Stimulated activated CD8-positive, alpha-beta memory T cell treated with anti-CD3 and anti-CD28 coated beads, Interleukin-15, amount 100 ng/mL, for 24 hours (primary cell): Measurements from ENCODE around the gene DDX42.

Experiments
- DNase-seq: peaks from one replicate; pipeline ENCODE4 v3.0.0-alpha.2; 2020; ENCODE audit warnings: low read depth

The DDX42 gene

DNA sequence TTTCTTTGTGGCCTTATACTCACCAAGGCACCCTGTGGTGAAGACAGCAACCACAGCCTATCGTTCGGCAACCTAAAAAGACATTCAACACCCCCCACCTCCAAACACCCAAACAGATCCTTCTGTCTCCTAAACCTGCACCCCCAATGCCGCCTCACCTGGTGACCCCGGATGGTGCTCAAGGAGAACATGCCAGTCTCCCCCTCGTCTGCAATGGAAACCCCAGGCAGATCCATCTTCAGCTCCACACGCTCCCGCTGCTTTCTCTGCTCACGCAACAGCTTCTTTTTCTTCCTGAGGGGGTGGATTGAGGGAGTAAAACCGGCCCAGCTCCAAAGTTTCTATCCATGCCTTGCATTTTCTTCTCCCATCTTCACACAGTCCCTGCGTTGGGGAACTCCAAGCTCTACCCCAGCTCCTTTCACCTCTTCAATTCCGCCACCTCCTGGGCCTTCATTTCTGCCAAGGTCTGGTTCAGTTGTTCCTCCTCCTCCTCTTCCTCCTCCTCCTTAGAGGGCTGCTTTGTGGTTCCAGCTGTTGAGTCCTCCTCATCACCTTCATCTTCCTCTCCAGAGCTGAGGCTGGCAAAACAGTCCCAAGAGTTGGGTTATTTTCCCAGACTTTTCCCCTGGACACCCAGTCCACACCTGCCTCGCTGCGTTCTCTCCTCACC, 49.8 kb downstream of the DDX42 start:
- no peak for DNase-seq

DNA sequence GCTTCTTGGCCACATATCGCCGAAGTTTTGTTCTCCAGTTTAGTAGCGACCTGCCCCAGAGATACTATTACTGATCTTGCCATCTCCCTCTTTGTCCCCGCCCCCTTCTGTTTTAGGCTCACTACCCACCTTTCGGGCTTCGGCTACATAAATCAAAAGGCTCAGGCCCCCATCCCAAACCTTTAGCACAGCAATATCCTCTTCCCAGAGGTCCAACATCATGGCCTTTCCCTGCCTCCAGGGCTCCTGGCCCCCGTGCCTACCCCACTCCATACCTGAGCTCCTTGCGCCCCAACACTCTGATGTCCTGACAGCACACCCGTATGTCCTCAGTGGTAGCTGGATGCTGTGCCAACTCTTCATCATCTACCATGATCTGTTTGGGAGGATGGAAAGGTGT, 50.4 kb downstream of the DDX42 start:
- no peak for DNase-seq

DNA sequence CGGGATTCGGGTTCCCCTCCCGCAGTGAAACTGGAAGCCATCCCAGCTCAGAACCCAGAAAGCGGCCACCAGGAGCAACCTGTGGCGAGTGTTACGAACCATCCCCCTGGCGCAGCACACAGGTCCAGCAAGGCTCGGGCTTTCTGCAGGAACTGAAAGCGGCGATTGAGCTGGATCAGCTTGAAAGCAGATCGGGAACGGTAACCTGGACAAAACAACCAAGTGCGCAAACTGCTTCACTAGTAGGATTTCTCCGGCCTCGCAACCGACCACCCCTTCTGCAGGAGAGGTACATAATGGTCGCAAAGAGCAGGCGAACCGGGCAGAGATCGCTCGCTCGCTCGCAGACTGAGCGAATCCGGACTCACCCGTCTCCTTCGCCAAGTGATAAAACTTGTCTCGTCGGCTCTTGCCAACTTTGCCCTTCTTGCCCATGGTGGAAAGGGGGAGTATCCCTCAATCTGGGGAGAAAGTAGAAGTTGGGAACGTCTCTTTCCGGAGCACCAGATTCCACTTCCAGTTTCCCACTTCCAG, 52.6 kb downstream of the DDX42 start:
- no peak for DNase-seq

- peak; percentile 81 for DNase-seq
Measured at GRCh38 chr17:63827002-63827800, 53.2 kb downstream of the DDX42 start, which contains the start of the genes FTSJ3 and PSMC5. FTSJ3 (minus strand) TSS chr17:63827663; CDS start chr17:63826902, 761 bp downstream. PSMC5 (plus strand) TSS chr17:63827431; CDS start chr17:63827491, 60 bp downstream.

GRCh38 chr17:63827801-63828221, 53.8 kb downstream of the DDX42 start:
- DNase-seq: no peak

DNA sequence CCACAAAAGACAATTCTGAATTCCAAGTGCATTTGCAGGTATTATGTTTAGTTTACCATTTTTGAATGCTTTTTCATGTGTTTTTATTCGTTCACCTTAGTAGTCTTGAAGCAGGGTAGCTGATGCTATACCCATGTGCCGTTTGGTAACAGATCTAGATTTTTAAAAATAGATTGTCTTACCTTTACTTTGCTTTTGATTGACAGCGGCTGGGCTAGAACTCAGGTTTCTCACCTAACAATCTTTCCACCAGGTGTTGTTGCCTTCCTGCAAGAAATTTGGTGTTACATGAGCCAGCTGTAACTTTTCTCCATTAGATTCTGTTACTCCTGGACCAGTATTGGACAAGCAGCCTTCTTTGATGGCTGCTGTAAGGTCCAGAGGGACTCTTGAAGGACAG, 55.0 kb downstream of the DDX42 start:
- DNase-seq: no peak

DNA sequence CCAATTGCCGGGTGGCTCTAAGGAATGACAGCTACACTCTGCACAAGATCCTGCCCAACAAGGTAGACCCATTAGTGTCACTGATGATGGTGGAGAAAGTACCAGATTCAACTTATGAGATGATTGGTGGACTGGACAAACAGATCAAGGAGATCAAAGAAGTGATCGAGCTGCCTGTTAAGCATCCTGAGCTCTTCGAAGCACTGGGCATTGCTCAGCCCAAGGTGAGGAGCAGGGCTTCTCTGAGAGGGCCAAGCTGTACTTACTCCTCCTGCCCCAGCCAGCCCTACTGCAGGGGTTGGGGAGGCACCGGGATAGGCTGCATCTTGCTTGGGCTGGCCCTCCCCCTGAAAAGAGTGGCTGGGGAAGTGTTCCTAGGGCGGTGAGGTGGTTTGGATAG, 56.3 kb downstream of the DDX42 start:
- no peak for DNase-seq

DNA sequence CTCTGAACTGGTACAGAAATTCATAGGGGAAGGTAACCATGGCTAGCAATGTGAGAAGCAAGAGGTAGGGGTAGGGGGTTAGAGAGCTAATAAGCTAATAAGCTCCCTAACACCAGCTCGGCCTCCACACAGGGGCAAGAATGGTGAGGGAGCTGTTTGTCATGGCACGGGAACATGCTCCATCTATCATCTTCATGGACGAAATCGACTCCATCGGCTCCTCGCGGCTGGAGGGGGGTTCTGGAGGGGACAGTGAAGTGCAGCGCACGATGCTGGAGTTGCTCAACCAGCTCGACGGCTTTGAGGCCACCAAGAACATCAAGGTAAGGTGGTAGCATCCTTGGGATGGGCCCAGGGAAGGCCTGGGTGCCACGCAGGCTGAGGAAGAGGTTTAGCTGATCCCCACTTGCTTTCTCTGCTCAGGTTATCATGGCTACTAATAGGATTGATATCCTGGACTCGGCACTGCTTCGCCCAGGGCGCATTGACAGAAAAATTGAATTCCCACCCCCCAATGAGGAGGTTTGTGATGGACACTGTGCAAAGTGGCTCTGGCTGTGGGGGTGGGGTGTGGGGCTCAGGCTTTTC, 57.0 kb downstream of the DDX42 start:
- no peak for DNase-seq

- DNase-seq: no peak
Measured at GRCh38 chr17:63831505-63831904, 57.5 kb downstream of the DDX42 start.

GRCh38 chr17:63832014-63832413, 58.0 kb downstream of the DDX42 start:
- DNase-seq: no peak

- DNase-seq: no peak
Measured at GRCh38 chr17:63832455-63832854, 58.5 kb downstream of the DDX42 start.

GRCh38 chr17:63833026-63833740, 59.2 kb downstream of the DDX42 start:
- DNase-seq: no peak

DNA sequence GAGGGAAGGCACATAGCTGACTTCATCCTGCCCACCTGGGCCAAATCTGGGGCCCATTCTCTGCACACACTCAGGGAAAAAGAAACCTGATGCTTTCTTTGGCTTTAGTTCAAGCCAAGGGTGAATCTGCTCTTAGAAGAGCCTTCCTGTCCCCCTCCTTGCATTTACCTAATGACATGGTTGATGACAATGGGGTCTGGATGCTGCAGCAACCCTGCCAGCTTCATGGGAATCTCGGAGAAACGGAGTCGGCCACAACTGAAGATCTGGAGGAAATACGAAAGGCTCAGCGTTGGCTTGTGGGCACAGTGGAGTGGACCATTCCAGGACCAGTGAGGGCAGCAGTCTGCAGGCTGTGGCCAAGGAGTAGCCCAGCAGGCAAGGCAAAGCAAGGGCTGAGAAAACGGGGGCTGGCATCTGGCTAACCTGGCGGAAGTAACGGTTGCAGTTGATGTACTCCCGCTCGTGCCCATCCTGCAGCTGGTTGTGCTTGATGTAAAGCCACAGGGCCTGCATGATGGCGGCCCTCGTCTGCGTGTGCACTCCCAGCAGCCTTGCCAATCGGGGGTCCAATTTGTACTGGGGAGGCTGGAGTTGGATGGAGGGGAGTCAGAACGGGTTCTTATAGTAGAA, 59.9 kb downstream of the DDX42 start:
- DNase-seq: no peak

DNA sequence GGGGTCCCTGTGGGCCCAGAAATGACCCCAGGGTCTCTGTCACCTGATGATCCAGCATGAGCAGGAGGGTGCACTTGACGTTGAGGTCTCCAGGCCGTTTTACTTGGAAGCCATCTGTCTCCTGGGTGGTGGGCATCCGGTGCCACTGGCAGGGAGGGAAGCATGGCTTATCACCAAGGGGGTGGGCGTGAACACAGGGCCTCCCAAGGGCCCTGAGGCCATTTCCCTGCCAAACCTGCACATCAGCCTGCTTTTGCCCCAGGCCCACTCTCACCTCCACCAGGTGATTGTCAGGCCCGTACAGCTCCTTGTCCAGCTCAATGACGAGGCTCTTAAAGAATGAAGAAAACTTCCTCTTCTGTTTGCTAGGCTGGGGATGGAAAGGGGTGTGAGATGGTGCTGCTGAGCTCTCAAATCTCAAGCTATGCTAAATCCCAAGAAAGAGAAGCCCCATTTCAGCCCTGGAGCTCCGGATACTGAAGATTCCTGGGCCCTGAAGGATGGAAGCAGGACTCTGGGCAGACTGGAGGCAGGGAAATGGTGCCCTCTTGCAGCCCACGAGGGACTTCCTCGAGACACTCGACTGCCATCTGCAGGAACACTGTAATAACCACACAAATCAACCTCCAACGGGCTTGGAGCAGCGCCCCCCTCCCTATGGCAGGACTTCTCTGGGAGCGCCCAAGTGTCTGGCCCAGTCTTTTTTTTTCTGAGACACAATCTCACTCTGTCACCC, 60.6 kb downstream of the DDX42 start:
- DNase-seq: no peak

DNA sequence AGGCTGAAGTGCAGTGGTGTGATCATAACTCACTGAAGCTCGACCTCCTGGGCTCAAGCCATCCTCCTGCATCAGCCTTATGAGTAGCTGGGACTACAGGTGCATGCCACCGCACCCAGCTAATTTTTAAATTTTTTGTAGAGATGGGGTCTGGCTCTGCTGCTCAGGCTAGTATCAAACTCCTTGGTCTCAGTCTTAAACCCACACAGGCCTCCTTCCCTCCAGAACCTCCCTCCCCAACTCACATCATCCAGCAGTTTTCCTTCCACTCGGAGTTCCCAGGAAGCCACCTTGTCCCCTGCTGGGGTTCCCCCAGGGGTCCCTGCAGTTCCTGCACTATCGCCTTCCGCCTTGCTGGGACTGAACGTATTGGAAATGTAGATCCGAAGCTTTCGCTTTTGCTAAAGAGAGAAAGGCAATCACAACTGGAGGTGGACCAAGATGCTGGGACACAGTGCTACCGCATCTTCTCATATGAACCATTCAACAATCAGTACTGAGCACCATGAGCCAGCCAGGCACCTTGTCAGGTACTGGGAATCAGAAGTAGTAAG, 61.3 kb downstream of the DDX42 start:
- DNase-seq: no peak

DNA sequence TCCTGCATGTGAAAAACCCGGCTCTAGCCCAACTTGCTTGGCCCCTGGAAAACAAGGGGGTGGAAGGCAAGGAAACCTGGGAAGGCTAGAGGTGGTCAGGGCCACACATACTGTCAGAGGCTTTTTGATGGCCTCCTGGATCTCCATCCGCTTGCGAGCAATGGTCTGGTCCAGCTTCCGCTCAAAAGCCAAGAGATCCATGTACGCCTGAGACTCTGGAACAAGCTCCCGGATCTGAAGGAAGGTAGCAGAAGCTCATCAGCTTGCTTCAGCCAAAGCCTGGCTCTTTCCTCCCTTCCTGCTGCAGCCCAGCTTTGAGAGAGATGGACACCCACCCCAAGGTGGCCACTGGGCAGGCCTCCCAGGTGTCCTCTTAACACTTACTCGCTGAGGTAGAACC, 62.8 kb downstream of the DDX42 start:
- no peak for DNase-seq

DNA sequence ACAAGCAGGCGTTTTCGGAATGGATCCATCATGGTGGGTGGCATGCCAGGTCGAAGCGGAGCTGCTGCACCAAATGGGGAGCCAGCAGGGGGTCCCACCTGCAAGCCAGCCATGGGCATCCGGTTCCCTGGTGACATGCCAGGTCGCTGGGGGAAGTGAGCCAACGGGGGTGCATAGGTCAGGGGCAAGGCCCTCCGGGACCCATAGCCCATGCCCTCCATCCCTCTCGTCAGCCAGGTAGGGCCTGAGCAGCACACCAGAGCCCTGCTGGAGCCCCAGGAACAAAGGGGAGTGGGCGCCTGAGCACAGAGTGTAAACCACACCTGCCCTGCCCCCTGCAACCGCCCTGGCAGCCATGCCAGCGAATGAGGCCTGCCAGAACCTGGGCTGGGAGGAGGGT, 63.5 kb downstream of the DDX42 start:
- no peak for DNase-seq

DNA sequence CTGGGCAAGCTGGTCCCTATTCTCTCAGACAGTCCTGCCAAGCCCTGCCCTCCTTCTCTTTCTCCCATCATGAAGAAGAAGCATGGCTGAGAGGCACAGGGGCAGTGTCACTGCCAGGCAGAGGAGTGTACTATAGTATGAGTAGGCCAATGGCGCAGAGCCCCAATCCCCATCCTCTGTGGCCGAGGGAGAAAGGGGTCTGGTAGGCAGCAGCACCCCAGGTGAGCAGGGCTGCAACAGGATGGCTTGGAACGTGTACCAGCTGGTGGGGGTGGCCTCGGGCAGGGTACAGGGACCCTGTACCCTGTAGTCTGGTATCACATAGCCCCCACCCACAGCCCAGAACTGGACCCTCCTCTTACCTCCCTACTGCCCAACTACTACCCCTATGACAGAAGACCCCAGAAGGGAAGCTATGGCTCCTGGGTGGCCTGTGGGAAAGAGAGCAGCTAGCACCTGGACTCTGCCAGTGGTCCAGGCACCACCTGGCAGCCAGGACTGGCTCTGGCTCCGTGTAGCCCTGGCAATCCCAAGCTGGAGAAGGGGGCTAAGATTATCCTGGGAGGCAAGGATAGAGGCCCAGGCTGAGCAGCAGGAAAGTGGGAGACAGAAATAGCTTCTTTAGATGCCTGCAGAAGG, 64.1 kb downstream of the DDX42 start:
- DNase-seq: no peak

- DNase-seq: no peak
Measured at GRCh38 chr17:63838631-63839171, 64.7 kb downstream of the DDX42 start.
